ENCODE data around the gene ZBTB4. TPM values are rescaled to one million over a fixed set of nuclear protein-coding genes. Genes with fewer than 3 reads are reported as not detected.

Gene ZBTB4
- total RNA-seq, 2 experiments from 2014 or later, result 25.8 to 28.4 TPM

DNA sequence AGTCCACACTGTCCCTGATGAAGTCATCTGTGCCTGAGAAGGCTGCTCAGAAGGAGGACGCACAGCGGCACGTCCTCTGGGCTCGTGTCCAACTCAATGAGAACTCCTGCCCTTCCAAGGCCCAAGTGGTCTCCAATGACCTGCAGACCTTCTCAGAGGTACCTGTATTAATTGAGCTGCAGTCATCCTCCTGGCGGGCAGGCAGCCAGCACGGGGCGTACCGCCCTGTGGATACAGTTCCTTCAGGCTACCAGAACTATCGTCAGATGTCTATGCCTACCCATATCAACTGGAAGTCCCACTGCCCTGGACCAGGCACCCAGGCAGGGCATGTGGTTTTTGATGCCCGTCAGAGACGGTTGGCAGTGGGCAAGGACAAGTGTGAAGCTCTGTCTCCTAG is 47.1 kb downstream of the ZBTB4 start:
- H3K4me1 Mint-ChIP-seq, result peaks cover 17% of the 10 kb centered on the region
- no peak overlapping the region for H3K4me3 Mint-ChIP-seq
- ChIA-PET CTCF (interaction anchor here (0.6 to 2.2 kb wide), 4 partner anchors 12 to 30 kb away, joined by 3 to 7 read pairs (median 4); no protein-coding TSS in a partner anchor), POLR2A (no interaction called here)
- H3K27me3 Mint-ChIP-seq, result no peaks in the 10 kb centered on the region
- no peak overlapping the region for H3K27ac Mint-ChIP-seq
- peaks cover 5% of the 10 kb centered on the region for H3K36me3 Mint-ChIP-seq (ENCODE audit: low read depth)
- no peaks in the 10 kb centered on the region for H3K9me3 Mint-ChIP-seq
- DNase-seq, result no peak

GRCh38 chr17:7431231-7431630 is 48.2 kb downstream of the ZBTB4 start:
- Mint-ChIP-seq H3K36me3 (ENCODE audit: low read depth) (peaks cover 3% of the 10 kb centered on the region), H3K4me3 (no peak overlapping the region), H3K27me3 (no peaks in the 10 kb centered on the region), H3K27ac (no peak overlapping the region), H3K9me3 (no peaks in the 10 kb centered on the region), H3K4me1 (peaks cover 10% of the 10 kb centered on the region)
- CTCF ChIA-PET, result interaction anchor here (1.1 to 2.2 kb wide), 3 partner anchors 12 to 24 kb away, joined by 3 to 6 read pairs (median 3); no protein-coding TSS in a partner anchor
- POLR2A ChIA-PET, result no interaction called here
- DNase-seq, result no peak

DNA sequence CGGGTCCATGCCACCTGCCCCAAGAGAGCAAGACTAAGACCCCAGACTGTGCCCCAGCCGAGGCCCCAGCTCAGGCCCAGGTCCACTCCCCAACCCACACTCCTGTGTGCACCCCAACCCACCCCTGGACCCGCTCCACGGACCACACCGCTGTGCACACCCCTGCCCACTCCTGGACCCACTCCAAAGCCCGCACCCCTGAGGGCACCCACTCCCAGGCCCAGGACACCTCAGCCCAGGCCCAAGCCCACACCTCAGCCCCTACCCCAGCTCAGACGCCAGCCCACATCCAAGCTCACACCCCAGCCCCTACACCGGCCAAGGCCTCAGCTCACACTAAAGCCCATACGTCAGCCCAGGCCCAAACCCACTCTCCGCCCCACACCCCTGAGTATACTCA is 49.7 kb downstream of the ZBTB4 start:
- ChIA-PET POLR2A (no interaction called here), CTCF (no interaction called here)
- Mint-ChIP-seq H3K36me3 (ENCODE audit: low read depth) (no peaks in the 10 kb centered on the region), H3K27ac (no peak overlapping the region), H3K27me3 (no peaks in the 10 kb centered on the region), H3K9me3 (no peaks in the 10 kb centered on the region), H3K4me1 (no peaks in the 10 kb centered on the region), H3K4me3 (no peak overlapping the region)
- DNase-seq, result no peak

- Mint-ChIP-seq H3K4me3 (no peak within 1 kb of the TSS), H3K4me1 (no peaks in the 10 kb centered on the region), H3K36me3 (ENCODE audit: low read depth) (no peaks in the 10 kb centered on the region), H3K9me3 (no peaks in the 10 kb centered on the region), H3K27ac (no peak within 1 kb of the TSS), H3K27me3 (no peaks in the 10 kb centered on the region)
- no peak for DNase-seq
- CTCF ChIA-PET, result interaction anchor here (0.7 to 1.7 kb wide), 2 partner anchors 15 to 435 kb away, joined by 3 to 4 read pairs; no protein-coding TSS in a partner anchor
- POLR2A ChIA-PET, result no interaction called here
These were observed 50.9 kb downstream of the ZBTB4 start, which contains the start of gene SPEM3 for GRCh38 chr17:7428557-7428956. Gene SPEM3, plus strand, starts transcription at chr17:7428857. Its CDS starts 46 bp downstream, at chr17:7428903.

GRCh38 chr17:7427549-7427948 is 51.9 kb downstream of the ZBTB4 start:
- H3K9me3 Mint-ChIP-seq, result no peaks in the 10 kb centered on the region
- H3K4me3 Mint-ChIP-seq, result no peak overlapping the region
- no peak for DNase-seq
- H3K27me3 Mint-ChIP-seq, result no peaks in the 10 kb centered on the region
- ChIA-PET CTCF (interaction anchor here (2.1 kb wide), 1 partner anchor 9 kb away, joined by 8 read pairs; no protein-coding TSS in a partner anchor), POLR2A (no interaction called here)
- no peaks in the 10 kb centered on the region for H3K36me3 Mint-ChIP-seq (ENCODE audit: low read depth)
- H3K4me1 Mint-ChIP-seq, result no peaks in the 10 kb centered on the region
- no peak overlapping the region for H3K27ac Mint-ChIP-seq

GRCh38 chr17:7426896-7427489 is 52.4 kb downstream of the ZBTB4 start:
- Mint-ChIP-seq H3K9me3 (no peaks in the 10 kb centered on the region), H3K4me3 (no peak overlapping the region), H3K4me1 (no peaks in the 10 kb centered on the region), H3K27me3 (no peaks in the 10 kb centered on the region), H3K27ac (no peak overlapping the region), H3K36me3 (ENCODE audit: low read depth) (no peaks in the 10 kb centered on the region)
- ChIA-PET CTCF (interaction anchor here (1.0 to 2.1 kb wide), 2 partner anchors 10 to 71 kb away, joined by 3 to 8 read pairs; no protein-coding TSS in a partner anchor), POLR2A (no interaction called here)
- no peak for DNase-seq

DNA sequence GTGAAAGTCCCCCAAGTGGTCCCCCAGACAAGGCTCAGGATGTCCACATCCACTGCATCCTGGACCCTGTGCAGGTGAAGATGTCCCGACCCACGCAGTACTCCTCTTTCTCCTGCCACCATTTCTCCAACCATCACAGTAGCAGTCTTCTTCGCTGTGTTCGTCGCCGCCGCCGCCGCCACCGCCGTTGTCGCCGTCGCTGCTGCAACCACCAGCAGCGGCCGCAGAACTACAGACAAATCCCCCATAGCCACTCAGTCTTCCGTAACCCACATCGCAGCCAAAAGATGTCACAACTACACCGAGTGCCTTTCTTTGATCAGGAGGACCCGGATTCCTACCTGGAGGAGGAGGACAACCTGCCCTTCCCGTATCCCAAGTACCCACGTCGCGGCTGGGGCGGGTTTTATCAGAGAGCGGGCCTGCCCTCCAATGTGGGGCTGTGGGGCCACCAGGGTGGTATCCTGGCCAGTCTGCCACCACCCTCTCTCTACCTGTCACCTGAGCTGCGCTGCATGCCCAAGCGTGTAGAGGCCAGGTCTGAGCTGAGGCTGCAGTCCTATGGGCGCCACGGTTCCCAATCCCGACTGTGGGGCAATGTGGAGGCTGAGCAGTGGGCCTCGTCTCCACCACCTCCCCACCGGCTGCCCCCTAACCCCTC is 53.1 kb downstream of the ZBTB4 start:
- Mint-ChIP-seq H3K36me3 (ENCODE audit: low read depth) (no peaks in the 10 kb centered on the region), H3K4me1 (no peaks in the 10 kb centered on the region), H3K27ac (peak overlapping the region; percentile 57), H3K27me3 (no peaks in the 10 kb centered on the region), H3K9me3 (no peaks in the 10 kb centered on the region), H3K4me3 (no peak overlapping the region)
- ChIA-PET CTCF (interaction anchor here (1.0 to 2.1 kb wide), 2 partner anchors 10 to 70 kb away, joined by 3 to 8 read pairs; no protein-coding TSS in a partner anchor), POLR2A (no interaction called here)
- no peak for DNase-seq

- H3K36me3 Mint-ChIP-seq (ENCODE audit: low read depth), result no peaks in the 10 kb centered on the region
- no peaks in the 10 kb centered on the region for H3K27me3 Mint-ChIP-seq
- CTCF ChIA-PET, result interaction anchor here (1.2 to 1.4 kb wide), 2 partner anchors 12 to 70 kb away, joined by 3 to 4 read pairs; no protein-coding TSS in a partner anchor
- H3K4me1 Mint-ChIP-seq, result no peaks in the 10 kb centered on the region
- POLR2A ChIA-PET, result no interaction called here
- H3K9me3 Mint-ChIP-seq, result no peaks in the 10 kb centered on the region
- peak overlapping the region; percentile 57 for H3K27ac Mint-ChIP-seq
- no peak for DNase-seq
- H3K4me3 Mint-ChIP-seq, result no peak overlapping the region
These were observed 53.7 kb downstream of the ZBTB4 start for GRCh38 chr17:7425756-7426155.

DNA sequence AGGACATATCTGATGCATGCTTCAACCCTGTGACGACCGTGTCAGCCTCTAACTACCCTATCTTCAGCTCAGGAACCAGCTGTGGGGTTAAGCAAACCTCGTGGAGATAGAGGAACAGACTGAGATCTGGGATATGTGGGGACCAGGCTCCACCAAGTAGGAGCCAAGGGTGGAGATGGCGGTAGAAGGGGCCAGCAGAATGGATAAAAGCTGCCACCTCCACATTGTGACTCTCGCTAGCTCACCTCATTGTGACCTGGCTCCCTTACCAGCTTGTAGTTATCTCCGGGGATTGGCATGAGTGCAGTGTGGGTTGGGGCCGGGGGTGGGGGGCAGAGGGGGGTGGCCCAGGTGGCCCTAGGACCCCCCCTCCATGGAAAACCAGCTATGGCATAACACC is 54.1 kb downstream of the ZBTB4 start, which contains the start of gene SPEM2:
Gene SPEM2 (plus strand): TSS at position 301 of the 400 bp plus-strand sequence. CDS start 73 bp downstream, at position 374.
- no peaks in the 10 kb centered on the region for H3K27me3 Mint-ChIP-seq
- POLR2A ChIA-PET, result no interaction called here
- H3K4me3 Mint-ChIP-seq, result no peak within 1 kb of the TSS
- H3K9me3 Mint-ChIP-seq, result no peaks in the 10 kb centered on the region
- CTCF ChIA-PET, result interaction anchor here (1.2 to 1.4 kb wide), 2 partner anchors 12 to 70 kb away, joined by 3 to 4 read pairs; no protein-coding TSS in a partner anchor
- H3K27ac Mint-ChIP-seq, result peak within 1 kb of the TSS; percentile 57
- H3K4me1 Mint-ChIP-seq, result no peaks in the 10 kb centered on the region
- H3K36me3 Mint-ChIP-seq (ENCODE audit: low read depth), result no peaks in the 10 kb centered on the region
- no peak for DNase-seq

- CTCF ChIA-PET, result no interaction called here
These were observed 55.8 kb downstream of the ZBTB4 start for GRCh38 chr17:7423679-7424078.

GRCh38 chr17:7421186-7421585 is 58.2 kb downstream of the ZBTB4 start:
- no peaks in the 10 kb centered on the region for H3K9me3 Mint-ChIP-seq
- ChIA-PET CTCF (interaction anchor here (2.5 kb wide), 1 partner anchor 15 kb away, joined by 12 read pairs; the partner anchor contains the start of gene TMEM102), POLR2A (no interaction called here)
- H3K4me1 Mint-ChIP-seq, result no peaks in the 10 kb centered on the region
- no peaks in the 10 kb centered on the region for H3K36me3 Mint-ChIP-seq (ENCODE audit: low read depth)
- no peak for DNase-seq
- no peaks in the 10 kb centered on the region for H3K27me3 Mint-ChIP-seq
- H3K4me3 Mint-ChIP-seq, result no peak overlapping the region
- no peak overlapping the region for H3K27ac Mint-ChIP-seq

More at GRCh38 chr17:7423679-7424078, 55.8 kb downstream of the ZBTB4 start:
- Mint-ChIP-seq H3K27ac (peak overlapping the region; percentile 31), H3K36me3 (ENCODE audit: low read depth) (no peaks in the 10 kb centered on the region), H3K27me3 (no peaks in the 10 kb centered on the region), H3K9me3 (no peaks in the 10 kb centered on the region), H3K4me3 (no peak overlapping the region), H3K4me1 (no peaks in the 10 kb centered on the region)
- no peak for DNase-seq
- POLR2A ChIA-PET, result no interaction called here

DNA sequence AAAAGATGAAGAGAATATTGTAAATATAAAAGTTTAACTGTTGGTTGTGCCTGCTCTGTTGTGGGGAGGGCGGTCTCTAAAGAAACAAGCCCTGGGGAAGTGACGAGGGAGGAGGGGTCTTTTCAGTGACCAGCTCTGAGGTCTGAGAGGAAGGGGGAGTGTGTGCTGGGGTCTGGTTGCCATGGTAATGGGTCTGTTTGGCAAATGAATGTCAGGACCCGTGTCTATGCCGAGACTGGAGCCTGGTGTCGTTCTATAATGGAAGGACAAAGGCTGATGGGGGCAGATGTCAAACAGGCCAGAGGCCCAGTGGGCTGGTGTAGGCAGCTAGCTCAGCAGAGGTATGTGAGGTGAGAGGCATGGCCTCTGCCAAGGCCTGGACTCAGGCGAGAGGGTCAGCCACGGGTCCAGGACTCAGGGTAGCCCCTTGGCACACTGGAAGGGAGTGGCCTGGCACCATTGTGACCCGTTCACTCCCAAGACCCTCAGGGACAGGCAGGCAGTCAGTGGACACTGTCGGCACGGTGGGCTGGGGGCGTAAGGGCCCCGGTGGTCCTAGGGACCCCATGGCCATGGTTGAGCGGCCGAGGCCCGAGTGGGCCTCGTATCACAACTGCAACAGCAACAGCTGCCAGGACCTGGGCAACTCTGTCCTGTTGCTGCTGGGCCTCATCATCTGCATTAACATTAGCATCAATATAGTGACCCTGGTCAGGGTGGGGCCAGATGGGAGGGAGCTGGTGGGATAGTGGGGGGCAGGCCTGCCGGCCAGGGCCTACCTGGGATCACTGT is 59.4 kb downstream of the ZBTB4 start, which contains the start of gene SPEM1:
Gene SPEM1 (plus strand): TSS at position 506 of the 792 bp plus-strand sequence. CDS start 61 bp downstream, at position 567.
- no peaks in the 10 kb centered on the region for H3K27me3 Mint-ChIP-seq
- H3K36me3 Mint-ChIP-seq (ENCODE audit: low read depth), result no peaks in the 10 kb centered on the region
- no peaks in the 10 kb centered on the region for H3K9me3 Mint-ChIP-seq
- ChIA-PET POLR2A (no interaction called here), CTCF (interaction anchor here (0.9 to 2.5 kb wide), 3 partner anchors 11 to 66 kb away, joined by 3 to 12 read pairs (median 3); partner anchors contain the start of gene TMEM102)
- H3K4me1 Mint-ChIP-seq, result no peaks in the 10 kb centered on the region
- DNase-seq, result no peak
- no peak within 1 kb of the TSS for H3K4me3 Mint-ChIP-seq
- H3K27ac Mint-ChIP-seq, result peak within 1 kb of the TSS; percentile 73

Data from activated CD4-positive, alpha-beta T cell treated with anti-CD3 and anti-CD28 coated beads, Interleukin-2, amount 10 ng/mL, durations not matched to agents 7 days and 5 days (primary cell).